Measurements from ENCODE around the gene ENDOV. TPM values are rescaled to one million over a fixed set of nuclear protein-coding genes. Genes with fewer than 3 reads are reported as not detected.

Gene ENDOV
- total and polyA plus RNA-seq, 2 donors (not counting 1 experiment from before 2014, with no cell fraction given) = 13.1 to 28.7 TPM

DNA sequence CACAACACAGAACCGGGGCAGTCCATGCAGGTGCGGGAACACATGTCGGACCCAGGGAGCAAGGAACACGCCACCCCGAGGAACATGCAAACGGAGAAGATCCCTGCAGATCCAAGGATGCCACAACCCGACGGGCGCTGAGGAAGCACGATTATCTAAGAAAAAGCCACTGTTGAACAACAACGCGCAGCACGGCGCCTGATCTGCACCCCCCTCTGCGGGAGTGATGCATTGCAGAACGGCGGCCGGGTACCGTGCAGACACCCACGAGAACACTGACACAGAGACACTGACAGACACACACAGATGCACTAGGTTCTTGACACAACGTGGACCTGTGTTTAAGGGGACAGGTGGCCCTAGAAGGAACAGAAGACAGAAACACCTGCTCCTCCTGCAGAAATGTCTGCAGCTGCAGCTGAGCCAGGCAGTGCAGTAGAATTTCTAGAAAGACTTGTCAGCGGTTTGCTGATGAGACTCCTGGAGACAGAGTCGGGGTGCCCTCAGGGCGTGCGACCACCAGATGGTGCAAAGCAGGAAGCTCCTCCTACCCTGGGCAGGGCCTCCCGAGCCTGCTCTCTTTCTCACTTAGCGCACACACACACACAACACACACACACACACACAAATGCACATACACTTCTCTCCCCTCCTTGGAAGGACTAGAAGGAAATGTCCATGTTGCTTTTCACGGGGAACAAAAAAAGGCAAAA, 54.0 kb downstream of the ENDOV start:
- H3K27me3 ChIP-seq (ENCODE audit: control insufficient read depth, insufficient read depth, low read length) = no peaks in the 10 kb centered on the region

DNA sequence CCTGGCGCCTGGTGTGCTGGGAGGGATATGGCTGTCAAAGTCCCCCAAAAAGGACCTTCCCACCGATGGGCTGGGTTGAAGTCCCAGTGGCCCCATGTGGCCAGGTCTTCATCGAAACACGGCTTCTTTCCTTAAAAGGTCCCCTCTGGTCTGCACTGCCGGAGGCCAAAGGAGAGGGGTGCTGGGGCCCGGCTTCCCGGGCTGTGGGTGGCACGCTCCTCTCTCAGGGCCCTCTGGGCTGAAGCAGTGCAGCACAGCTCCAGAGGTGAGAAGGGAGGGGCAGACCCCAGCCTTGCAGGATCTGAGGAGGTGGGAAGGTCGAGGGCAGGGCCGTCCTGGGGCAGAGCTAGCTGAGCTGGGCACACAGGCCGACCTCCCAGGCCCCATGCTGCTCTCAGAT, 54.7 kb downstream of the ENDOV start:
- peaks cover 9% of the 10 kb centered on the region for H3K79me2 ChIP-seq (ENCODE audit: control insufficient read depth, insufficient read depth, low read length)
- peaks cover 7% of the 10 kb centered on the region for H3K36me3 ChIP-seq (ENCODE audit: control insufficient read depth, insufficient read depth, low read length)
- TF ChIP-seq, protein P1, sequence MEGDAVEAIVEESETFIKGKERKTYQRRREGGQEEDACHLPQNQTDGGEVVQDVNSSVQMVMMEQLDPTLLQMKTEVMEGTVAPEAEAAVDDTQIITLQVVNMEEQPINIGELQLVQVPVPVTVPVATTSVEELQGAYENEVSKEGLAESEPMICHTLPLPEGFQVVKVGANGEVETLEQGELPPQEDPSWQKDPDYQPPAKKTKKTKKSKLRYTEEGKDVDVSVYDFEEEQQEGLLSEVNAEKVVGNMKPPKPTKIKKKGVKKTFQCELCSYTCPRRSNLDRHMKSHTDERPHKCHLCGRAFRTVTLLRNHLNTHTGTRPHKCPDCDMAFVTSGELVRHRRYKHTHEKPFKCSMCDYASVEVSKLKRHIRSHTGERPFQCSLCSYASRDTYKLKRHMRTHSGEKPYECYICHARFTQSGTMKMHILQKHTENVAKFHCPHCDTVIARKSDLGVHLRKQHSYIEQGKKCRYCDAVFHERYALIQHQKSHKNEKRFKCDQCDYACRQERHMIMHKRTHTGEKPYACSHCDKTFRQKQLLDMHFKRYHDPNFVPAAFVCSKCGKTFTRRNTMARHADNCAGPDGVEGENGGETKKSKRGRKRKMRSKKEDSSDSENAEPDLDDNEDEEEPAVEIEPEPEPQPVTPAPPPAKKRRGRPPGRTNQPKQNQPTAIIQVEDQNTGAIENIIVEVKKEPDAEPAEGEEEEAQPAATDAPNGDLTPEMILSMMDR (conservative IDR thresholded peaks at IDR 0.05 in 1 of 2, IDR thresholded peaks at IDR 0.05 in 1 of 2; ENCODE audit: low read depth in 1 of 2, low read length in 2 of 2) = no peak
- no peak for TF ChIP-seq EZH2 (IDR thresholded peaks at IDR 0.05; ENCODE audit: low read length, missing control alignments)
- no peak overlapping the region for H3K4me3 ChIP-seq (replicated peaks in 1 of 4; ENCODE audit: control extremely low read depth in 1 of 4, insufficient read depth in 1 of 4, low read depth in 3 of 4, low read length in 4 of 4)
- H3K9ac ChIP-seq (ENCODE audit: insufficient read depth, low read length) = no peak overlapping the region
- no peaks in the 10 kb centered on the region for H4K20me1 ChIP-seq (ENCODE audit: control insufficient read depth, extremely low read depth, insufficient read depth, low read length)
- H3K27ac ChIP-seq (ENCODE audit: insufficient read depth, low read length) = no peak overlapping the region
- H3K4me1 ChIP-seq (ENCODE audit: control insufficient read depth, extremely low read depth, insufficient read depth, low read length) = peaks cover 3% of the 10 kb centered on the region
- H2AFZ ChIP-seq (ENCODE audit: low read length) = no peak overlapping the region
- DNase-seq (ENCODE audit: low read depth in 2 of 2) = no peak
- H3K9me3 ChIP-seq (ENCODE audit: control insufficient read depth, insufficient read depth, low read depth, low read length) = no peaks in the 10 kb centered on the region
- H3K4me2 ChIP-seq (ENCODE audit: extremely low read depth, insufficient read depth, low read length) = no peak overlapping the region
- no peaks in the 10 kb centered on the region for H3K27me3 ChIP-seq (ENCODE audit: control insufficient read depth, insufficient read depth, low read length)

More for the DNA sequence above, 54.0 kb downstream of the ENDOV start:
- no peak overlapping the region for H3K4me3 ChIP-seq (replicated peaks in 1 of 4; ENCODE audit: control extremely low read depth in 1 of 4, insufficient read depth in 1 of 4, low read depth in 3 of 4, low read length in 4 of 4)
- DNase-seq (ENCODE audit: low read depth in 2 of 2) = no peak
- no peaks in the 10 kb centered on the region for H3K4me1 ChIP-seq (ENCODE audit: control insufficient read depth, extremely low read depth, insufficient read depth, low read length)
- H3K36me3 ChIP-seq (ENCODE audit: control insufficient read depth, insufficient read depth, low read length) = peaks cover 7% of the 10 kb centered on the region
- no peak overlapping the region for H3K27ac ChIP-seq (ENCODE audit: insufficient read depth, low read length)
- no peak overlapping the region for H2AFZ ChIP-seq (ENCODE audit: low read length)
- H4K20me1 ChIP-seq (ENCODE audit: control insufficient read depth, extremely low read depth, insufficient read depth, low read length) = no peaks in the 10 kb centered on the region
- peaks cover 7% of the 10 kb centered on the region for H3K79me2 ChIP-seq (ENCODE audit: control insufficient read depth, insufficient read depth, low read length)
- no peak overlapping the region for H3K9ac ChIP-seq (ENCODE audit: insufficient read depth, low read length)
- no peak overlapping the region for H3K4me2 ChIP-seq (ENCODE audit: extremely low read depth, insufficient read depth, low read length)
- H3K9me3 ChIP-seq (ENCODE audit: control insufficient read depth, insufficient read depth, low read depth, low read length) = no peaks in the 10 kb centered on the region
- TF ChIP-seq, protein P1 (conservative IDR thresholded peaks at IDR 0.05 in 1 of 2, IDR thresholded peaks at IDR 0.05 in 1 of 2; ENCODE audit: low read depth in 1 of 2, low read length in 2 of 2) = no peak
- no peak for TF ChIP-seq EZH2 (IDR thresholded peaks at IDR 0.05; ENCODE audit: low read length, missing control alignments)

DNA sequence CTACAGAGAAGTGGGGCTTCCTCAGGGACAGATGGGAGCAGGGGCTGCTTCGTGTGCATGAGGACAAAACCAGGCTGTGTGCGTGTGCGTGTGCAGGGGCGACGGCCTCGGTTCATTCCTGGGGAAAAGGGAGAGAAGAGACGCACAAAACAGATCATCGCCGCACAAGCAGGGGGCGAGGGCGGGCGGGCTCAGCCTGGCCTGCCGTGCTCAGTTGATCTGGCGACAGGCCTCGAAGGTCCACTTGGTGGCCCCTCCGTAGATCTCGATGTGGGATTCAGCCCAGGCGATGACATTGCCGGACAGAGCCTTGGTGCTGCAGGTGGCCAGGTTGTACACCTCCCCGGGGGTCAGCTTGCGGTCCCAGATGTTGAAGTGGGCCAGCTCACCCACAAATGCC, 55.6 kb downstream of the ENDOV start:
- TF ChIP-seq, protein P1 (conservative IDR thresholded peaks at IDR 0.05 in 1 of 2, IDR thresholded peaks at IDR 0.05 in 1 of 2; ENCODE audit: low read depth in 1 of 2, low read length in 2 of 2) = no peak
- TF ChIP-seq EZH2 (IDR thresholded peaks at IDR 0.05; ENCODE audit: low read length, missing control alignments) = no peak
- H3K27me3 ChIP-seq (ENCODE audit: control insufficient read depth, insufficient read depth, low read length) = peaks cover 2% of the 10 kb centered on the region
- H3K9me3 ChIP-seq (ENCODE audit: control insufficient read depth, insufficient read depth, low read depth, low read length) = no peaks in the 10 kb centered on the region
- no peaks in the 10 kb centered on the region for H4K20me1 ChIP-seq (ENCODE audit: control insufficient read depth, extremely low read depth, insufficient read depth, low read length)
- H3K4me3 ChIP-seq (replicated peaks in 1 of 4; ENCODE audit: control extremely low read depth in 1 of 4, insufficient read depth in 1 of 4, low read depth in 3 of 4, low read length in 4 of 4) = no peak overlapping the region
- peaks cover 17% of the 10 kb centered on the region for H3K79me2 ChIP-seq (ENCODE audit: control insufficient read depth, insufficient read depth, low read length)
- no peak for DNase-seq (ENCODE audit: low read depth in 2 of 2)
- H3K4me1 ChIP-seq (ENCODE audit: control insufficient read depth, extremely low read depth, insufficient read depth, low read length) = peaks cover 3% of the 10 kb centered on the region
- H3K4me2 ChIP-seq (ENCODE audit: extremely low read depth, insufficient read depth, low read length) = no peak overlapping the region
- no peak overlapping the region for H3K9ac ChIP-seq (ENCODE audit: insufficient read depth, low read length)
- H3K27ac ChIP-seq (ENCODE audit: insufficient read depth, low read length) = no peak overlapping the region
- no peak overlapping the region for H2AFZ ChIP-seq (ENCODE audit: low read length)
- peaks cover 7% of the 10 kb centered on the region for H3K36me3 ChIP-seq (ENCODE audit: control insufficient read depth, insufficient read depth, low read length)

Measured in fibroblast of lung (primary cell).